B cell (primary cell): ENCODE data around the gene ZFAND4. TPM values are rescaled to one million over a fixed set of nuclear protein-coding genes. Genes with fewer than 3 reads are reported as not detected.
"Not testable (repeated sequence)": the region's sequence is repeated elsewhere in the genome, so short reads cannot be mapped to it uniquely, and the experiment has no call there.

Source experiments
- ATAC-seq: fragments of 200-7000 bp; cut with Tn5 transposase; one replicate; pipeline ENCODE4 v1.10.0; 2021; ENCODE audit warnings: low read depth, mild to moderate bottlenecking, moderate number of reproducible peaks, moderate library complexity
- CTCF ChIA-PET: fragments of 350-600 bp; sonication (Branson Sonifier 250); formaldehyde crosslinking; loops from one replicate; lab custom pipeline; 2021; ENCODE audit warnings: antibody characterized with exemption, inconsistent platforms; lab: Charles Lee
- POLR2A ChIA-PET: fragments of 350-600 bp; sonication (Branson Sonifier 250); formaldehyde crosslinking; loops from one replicate; lab custom pipeline; 2021; ENCODE audit warnings: antibody characterized with exemption; lab: Charles Lee
- DNase-seq: peaks from one replicate; pipeline ENCODE4 v3.0.0; 2013
- H2AFZ ChIP-seq: 2 replicates; pipeline ENCODE4 v1.6.1; 2012; ENCODE audit warnings: mild to moderate bottlenecking, low read depth, low read length; ENCODE audit not compliant: insufficient read depth, poor library complexity, severe bottlenecking
- H3K27ac ChIP-seq, 2 donors: 1 replicate in 1 of 2; 2 replicates in 1 of 2; pipeline ENCODE4 v1.5.1; 2012 to 2013; ENCODE audit warnings: low read length in 2 of 2, mild to moderate bottlenecking in 2 of 2, moderate library complexity in 1 of 2
- H3K27me3 ChIP-seq, 4 experiments: fragments of 200-600 bp in 1 of 4; sonication (generic) in 1 of 4; replicated peaks in 1 of 4; 1 replicate in 2 of 4; 2 replicates in 2 of 4; pipeline versions ENCODE4 v1.6.1 to v1.7.0; 2013 to 2016; ENCODE audit warnings: low read length in 3 of 4, mild to moderate bottlenecking in 2 of 4, mixed read lengths in 1 of 4, moderate library complexity in 1 of 4; ENCODE audit not compliant: insufficient read depth in 4 of 4, control insufficient read depth in 3 of 4; ENCODE audit errors: control extremely low read depth in 1 of 4
- H3K36me3 ChIP-seq, 2 experiments: replicated peaks in 1 of 2; 1 replicate in 1 of 2; 2 replicates in 1 of 2; pipeline versions ENCODE4 v1.6.1 to v1.7.1; 2013; ENCODE audit warnings: low read length in 1 of 2; ENCODE audit not compliant: insufficient read depth in 2 of 2, control insufficient read depth in 1 of 2; ENCODE audit errors: control extremely low read depth in 1 of 2, extremely low read depth in 1 of 2
- H3K4me1 ChIP-seq, 2 donors: fragments of 200-600 bp in 1 of 2; sonication (generic) in 1 of 2; 1 replicate in 1 of 2; 2 replicates in 1 of 2; pipeline versions ENCODE4 v1.5.1 to v1.6.1; 2013 to 2017; ENCODE audit warnings: low read length in 2 of 2; ENCODE audit not compliant: control insufficient read depth in 2 of 2, insufficient read depth in 2 of 2
- H3K4me2 ChIP-seq: replicated peaks from 2 replicates; pipeline ENCODE3; 2012; ENCODE audit warnings: mild to moderate bottlenecking, low read depth, low read length; ENCODE audit not compliant: poor library complexity, severe bottlenecking
- H3K4me3 ChIP-seq, 5 experiments: fragments of 200-600 bp in 1 of 5; sonication (generic) in 1 of 5; 1 replicate in 3 of 5; 2 replicates in 2 of 5; pipeline versions ENCODE4 v1.5.1 to v1.7.0; 2011 to 2016; ENCODE audit warnings: low read length in 4 of 5, mild to moderate bottlenecking in 4 of 5, low read depth in 2 of 5, control low read depth in 1 of 5, moderate library complexity in 1 of 5; ENCODE audit not compliant: insufficient read depth in 1 of 5; ENCODE audit errors: control extremely low read depth in 1 of 5, extremely low read depth in 1 of 5
- H3K79me2 ChIP-seq: fragments of 200-600 bp; sonication (generic); one replicate; pipeline ENCODE4 v1.6.0; 2016; ENCODE audit warnings: low read length; ENCODE audit not compliant: control insufficient read depth, insufficient read depth
- H3K9ac ChIP-seq: fragments of 200-600 bp; sonication (generic); 2 replicates; pipeline ENCODE4 v1.6.1; 2017; ENCODE audit warnings: mild to moderate bottlenecking, low read length, moderate library complexity
- H3K9me3 ChIP-seq, 3 donors: one replicate each; pipeline versions ENCODE4 v1.6.1 to v1.7.1; 2013; ENCODE audit warnings: low read length in 2 of 3; ENCODE audit not compliant: control insufficient read depth in 2 of 3, insufficient read depth in 1 of 3; ENCODE audit errors: control extremely low read depth in 1 of 3
- H4K20me1 ChIP-seq: 2 replicates; pipeline ENCODE4 v1.6.0; 2012; ENCODE audit warnings: mild to moderate bottlenecking, low read length; ENCODE audit not compliant: insufficient read depth, control insufficient read depth, poor library complexity, severe bottlenecking
- H3K27ac Mint-ChIP-seq: one replicate; pipeline ENCODE4 v1.8.0; 2021; ENCODE audit warnings: mixed read lengths
- H3K27me3 Mint-ChIP-seq: one replicate; pipeline ENCODE4 v1.8.0; 2021; ENCODE audit warnings: mixed read lengths
- H3K4me1 Mint-ChIP-seq: one replicate; pipeline ENCODE4 v1.8.0; 2021; ENCODE audit warnings: mixed read lengths
- H3K4me3 Mint-ChIP-seq: one replicate; pipeline ENCODE4 v1.8.0; 2021; ENCODE audit warnings: mixed read lengths
- H3K9me3 Mint-ChIP-seq: one replicate; pipeline ENCODE4 v1.8.0; 2022; ENCODE audit warnings: mixed read lengths; ENCODE audit not compliant: insufficient read depth
- WGBS: methylation state at CpG from one replicate; pipeline ENCODE4 v1.1.5; 2013; ENCODE audit warnings: missing lambda C conversion rate; ENCODE audit not compliant: insufficient coverage; 5-methylcytosine and 5-hydroxymethylcytosine counted together
- intact Hi-C: fragments of 100-400 bp; cut with micrococcal nuclease; formaldehyde crosslinking; loops from one replicate; pipeline ENCODE4 v1.10.0; 2022
- polyA plus RNA-seq: library from polyadenylated mRNA; depleted of rRNA; stranded (reverse); fragments of >200 nt; gene quantifications from 2 replicates; pipeline ENCODE4 v1.2.3, GENCODE V29; 2012
- total RNA-seq, 2 donors: library from RNA; stranded (reverse); fragments of 120-200 nt in 1 of 2; gene quantifications; 1 replicate in 1 of 2; 2 replicates in 1 of 2; pipeline versions ENCODE4 v1.2.3 to v1.2.4, GENCODE V29; 2013 to 2022

Gene ZFAND4
- total and polyA plus RNA-seq, 2 donors (not counting 1 experiment from before 2014, with no cell fraction given): 7.9 to 23.4 TPM

- H3K36me3 ChIP-seq, H3K9ac ChIP-seq, H3K4me2 ChIP-seq, H3K4me1 Mint-ChIP-seq, H4K20me1 ChIP-seq, H2AFZ ChIP-seq, intact Hi-C loops, H3K9me3 Mint-ChIP-seq, H3K79me2 ChIP-seq, H3K27ac ChIP-seq, DNase-seq, ATAC-seq, H3K27ac Mint-ChIP-seq, H3K4me1 ChIP-seq, H3K4me3 ChIP-seq, POLR2A ChIA-PET, H3K9me3 ChIP-seq: not testable (repeated sequence)
- H3K27me3 Mint-ChIP-seq: peaks cover 23% of the 10 kb centered on the region
- CTCF ChIA-PET: interaction anchor here (0.5 to 0.9 kb wide), 2 partner anchors 15 to 24 kb away, joined by 3 read pairs; no protein-coding TSS in a partner anchor
- H3K4me3 Mint-ChIP-seq: peak overlapping the region; percentile 10
- WGBS: 96% methylated on average over 10 of the region's 16 CpGs
- H3K27me3 ChIP-seq: peaks cover 0 to 15% (median 6%) of the 10 kb centered on the region in 4 experiments
Measured at GRCh38 chr10:45601254-45601930, 71.2 kb downstream of the ZFAND4 start.

GRCh38 chr10:45600337-45601253, 72.0 kb downstream of the ZFAND4 start:
- H3K4me3 Mint-ChIP-seq: peak overlapping the region; percentile 60
- H3K4me1 ChIP-seq, H3K36me3 ChIP-seq, POLR2A ChIA-PET, H3K4me1 Mint-ChIP-seq, H3K9me3 Mint-ChIP-seq, H4K20me1 ChIP-seq, H3K27ac ChIP-seq, ATAC-seq, H3K27ac Mint-ChIP-seq, H3K9me3 ChIP-seq, DNase-seq, H3K79me2 ChIP-seq, intact Hi-C loops: not testable (repeated sequence)
- 36% methylated on average over 46 of the region's 47 CpGs for WGBS
- H3K27me3 Mint-ChIP-seq: peaks cover 23% of the 10 kb centered on the region
- CTCF ChIA-PET: interaction anchor here (0.7 to 0.9 kb wide), 2 partner anchors 225 to 350 kb away, joined by 3 read pairs; no protein-coding TSS in a partner anchor
- Histone ChIP-seq H2AFZ (peak overlapping the region; percentile 22), H3K9ac (peak overlapping the region; percentile 26), H3K27me3 (peaks cover 0 to 15% (median 6%) of the 10 kb centered on the region in 4 experiments), H3K4me2 (peak overlapping the region; percentile 49), H3K4me3 (peak overlapping the region in 3 of 5 experiments; percentile 1 to 27 (median 17))
